ENCODE data around the gene AZGP1. TPM values are rescaled to one million over a fixed set of nuclear protein-coding genes. Genes with fewer than 3 reads are reported as not detected.

The AZGP1 gene
- total RNA-seq, 4 donors from 2014 or later = 2.6 to 10.3 (median 4.2) TPM; not detected in 1

- Histone ChIP-seq H3K4me3 (no peak overlapping the region), H3K27me3 (peaks cover 4 to 18% (median 6%) of the 10 kb centered on the region in 3 donors), H3K9me3 (no peaks in the 10 kb centered on the region), H3K4me1 (peaks cover 0 to 4% of the 10 kb centered on the region in 2 donors), H3K27ac (no peak overlapping the region), H3K36me3 (no peaks in the 10 kb centered on the region)
- in situ Hi-C loops (cut with MboI; ENCODE audit: low sequenced_read_pairs in 4 of 4) = no loop called here
- intact Hi-C loops (cut with DNase I; ENCODE audit: low total_unique reads) = no loop called here
- TF ChIP-seq CTCF (IDR thresholded peaks at IDR 0.05 in 4 of 5, conservative IDR thresholded peaks at IDR 0.05 in 1 of 5) (no peak), POLR2A (IDR thresholded peaks at IDR 0.05) (no peak)
- ATAC-seq (no peak), DNase-seq (no peak)
Measured at GRCh38 chr7:99926321-99926720, 49.5 kb downstream of the AZGP1 start.

DNA sequence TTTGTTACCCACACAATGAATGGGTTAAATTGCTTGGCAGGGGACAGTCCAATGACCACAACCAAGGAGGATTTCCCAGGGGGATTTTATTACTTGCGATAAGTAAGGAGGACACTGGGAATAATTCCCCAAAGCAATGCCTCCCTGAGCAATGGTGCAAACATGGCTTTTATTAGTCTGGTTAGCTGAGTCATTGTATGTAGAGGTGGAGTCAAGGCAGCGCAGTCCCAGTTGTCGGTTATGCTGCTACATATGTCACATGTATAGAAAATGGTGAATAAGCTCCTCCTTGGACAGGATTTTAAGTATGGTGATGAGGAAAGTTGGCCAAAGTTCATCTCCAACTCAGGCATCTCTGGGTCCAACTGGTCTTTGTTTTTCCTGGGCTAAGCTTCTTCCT is 52.6 kb downstream of the AZGP1 start:
- Histone ChIP-seq H3K27ac (no peak overlapping the region), H3K36me3 (no peaks in the 10 kb centered on the region), H3K9me3 (no peaks in the 10 kb centered on the region), H3K4me3 (no peak overlapping the region), H3K27me3 (peaks cover 0 to 7% (median 4%) of the 10 kb centered on the region in 3 donors), H3K4me1 (peaks cover 13 to 18% of the 10 kb centered on the region in 2 donors)
- DNase-seq (no peak), ATAC-seq (no peak)
- in situ Hi-C loops (cut with MboI; ENCODE audit: low sequenced_read_pairs in 4 of 4) (no loop called here), intact Hi-C loops (cut with DNase I; ENCODE audit: low total_unique reads) (no loop called here)
- TF ChIP-seq POLR2A (IDR thresholded peaks at IDR 0.05) (no peak), CTCF (IDR thresholded peaks at IDR 0.05 in 4 of 5, conservative IDR thresholded peaks at IDR 0.05 in 1 of 5) (no peak)

DNA sequence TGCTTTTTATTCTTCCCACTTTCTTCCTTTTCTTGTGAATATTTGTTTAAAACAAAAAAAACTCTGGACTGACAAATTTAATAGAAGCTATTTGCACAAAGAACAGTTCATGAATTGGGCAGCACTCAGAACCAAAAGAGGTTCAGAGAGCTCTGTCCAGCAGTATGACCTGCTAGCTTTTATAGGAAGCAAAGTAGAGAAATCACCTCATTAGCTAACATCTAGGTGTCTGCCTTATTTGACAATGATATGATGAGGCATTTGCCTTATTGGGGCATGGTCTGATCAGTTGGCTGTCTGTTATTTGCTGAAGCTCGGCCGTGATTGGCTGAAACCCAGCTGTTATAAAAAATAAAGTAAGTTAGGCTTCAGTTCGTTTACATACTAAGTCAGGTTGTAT is 55.7 kb downstream of the AZGP1 start:
- peaks cover 0 to 24% of the 10 kb centered on the region in 2 donors for H3K36me3 ChIP-seq
- H3K4me1 ChIP-seq = peaks cover 34 to 39% of the 10 kb centered on the region in 2 donors
- H3K27me3 ChIP-seq = no peaks in the 10 kb centered on the region
- peak overlapping the region; percentile 85 to 95 (median 93) for H3K27ac ChIP-seq
- ATAC-seq = no peak
- TF ChIP-seq CTCF (IDR thresholded peaks at IDR 0.05 in 4 of 5, conservative IDR thresholded peaks at IDR 0.05 in 1 of 5) = no peak
- TF ChIP-seq POLR2A (IDR thresholded peaks at IDR 0.05) = no peak
- in situ Hi-C loops (cut with MboI; ENCODE audit: low sequenced_read_pairs in 4 of 4) (no loop called here), intact Hi-C loops (cut with DNase I; ENCODE audit: low total_unique reads) (loop anchor here (1.0 kb wide), 1 partner anchor 289 kb away; no protein-coding TSS in a partner anchor)
- peak overlapping the region; percentile 63 to 95 (median 86) for H3K4me3 ChIP-seq
- DNase-seq = no peak
- H3K9me3 ChIP-seq = no peaks in the 10 kb centered on the region

DNA sequence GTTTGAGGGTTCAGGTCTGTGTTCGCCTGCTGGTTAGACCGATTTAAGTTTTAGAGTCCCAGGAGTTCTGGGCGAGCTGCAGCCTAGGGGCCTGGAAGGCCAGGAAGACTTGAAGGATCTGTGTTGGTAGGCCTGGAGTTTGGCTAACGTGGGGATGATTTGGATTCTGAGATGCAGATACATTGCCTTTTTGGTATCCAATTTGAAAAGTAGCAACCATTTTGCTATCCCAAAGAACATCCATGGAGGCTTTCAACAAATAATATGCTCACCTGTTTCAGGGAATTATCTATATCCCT is 56.1 kb downstream of the AZGP1 start:
- Histone ChIP-seq H3K27me3 (no peaks in the 10 kb centered on the region), H3K9me3 (no peaks in the 10 kb centered on the region), H3K27ac (peak overlapping the region; percentile 85 to 95 (median 93)), H3K4me1 (peaks cover 34 to 39% of the 10 kb centered on the region in 2 donors), H3K4me3 (peak overlapping the region; percentile 63 to 95 (median 86)), H3K36me3 (peaks cover 0 to 27% of the 10 kb centered on the region in 2 donors)
- intact Hi-C loops (cut with DNase I; ENCODE audit: low total_unique reads) (loop anchor here (1.0 kb wide), 2 partner anchors 288 to 303 kb away; partner anchors contain the start of gene ZSCAN25), in situ Hi-C loops (cut with MboI; ENCODE audit: low sequenced_read_pairs in 4 of 4) (loop anchor here in 2 of 4 donors (10.0 kb wide), 1 partner anchor 75 kb away; no protein-coding TSS in a partner anchor)
- TF ChIP-seq POLR2A (IDR thresholded peaks at IDR 0.05) (no peak), CTCF (IDR thresholded peaks at IDR 0.05 in 4 of 5, conservative IDR thresholded peaks at IDR 0.05 in 1 of 5) (no peak)
- ATAC-seq = no peak
- no peak for DNase-seq

Data from gastrocnemius medialis (tissue), 4 donors.